Measurements from ENCODE around the gene TNFRSF4. TPM values are rescaled to one million over a fixed set of nuclear protein-coding genes. Genes with fewer than 3 reads are reported as not detected.
"Not testable (repeated sequence)": the region's sequence is repeated elsewhere in the genome, so short reads cannot be mapped to it uniquely, and the experiment has no call there.

TNFRSF4 gene
- total RNA-seq, 4 donors from 2014 or later = 0.69 to 1.4 TPM; not detected in 2

- DNase-seq (ENCODE audit: low spot score in 2 of 2) = no peak
- intact Hi-C loops (cut with DNase I; ENCODE audit: low total_unique reads) = no loop called here
- TF ChIP-seq CTCF (IDR thresholded peaks at IDR 0.05) = no peak
- TF ChIP-seq POLR2A (IDR thresholded peaks at IDR 0.05) = no peak
- no peak overlapping the region for H3K4me3 ChIP-seq (ENCODE audit: low read depth, poor library complexity, severe bottlenecking)
- 83 to 85% methylated on average over 16 to 17 of the region's 22 CpGs for WGBS, 2 donors
Observed at GRCh38 chr1:1199141-1199960, 14.6 kb downstream of the TNFRSF4 start.

GRCh38 chr1:1198423-1199140 lies 15.4 kb downstream of the TNFRSF4 start:
- no peak for DNase-seq (ENCODE audit: low spot score in 2 of 2)
- intact Hi-C loops (cut with DNase I; ENCODE audit: low total_unique reads) = no loop called here
- H3K4me3 ChIP-seq (ENCODE audit: low read depth, poor library complexity, severe bottlenecking) = no peak overlapping the region
- 73 to 83% methylated on average over 12 to 22 of the region's 23 CpGs for WGBS, 2 donors
- TF ChIP-seq POLR2A (IDR thresholded peaks at IDR 0.05) (no peak), CTCF (IDR thresholded peaks at IDR 0.05) (no peak)

GRCh38 chr1:1197551-1198422 lies 16.2 kb downstream of the TNFRSF4 start:
- no peak for TF ChIP-seq POLR2A (IDR thresholded peaks at IDR 0.05)
- TF ChIP-seq CTCF (IDR thresholded peaks at IDR 0.05) = no peak
- no peak overlapping the region for H3K4me3 ChIP-seq (ENCODE audit: low read depth, poor library complexity, severe bottlenecking)
- no peak for DNase-seq (ENCODE audit: low spot score in 2 of 2)
- intact Hi-C loops (cut with DNase I; ENCODE audit: low total_unique reads) = no loop called here
- 92 to 94% methylated on average over 24 to 32 of the region's 48 CpGs for WGBS, 2 donors

GRCh38 chr1:1197188-1197500 lies 16.8 kb downstream of the TNFRSF4 start:
- intact Hi-C loops (cut with DNase I; ENCODE audit: low total_unique reads) = no loop called here
- TF ChIP-seq POLR2A (IDR thresholded peaks at IDR 0.05) (no peak), CTCF (IDR thresholded peaks at IDR 0.05) (no peak)
- 92 to 97% methylated on average over 8 of the region's 8 CpGs for WGBS, 2 donors
- no peak overlapping the region for H3K4me3 ChIP-seq (ENCODE audit: low read depth, poor library complexity, severe bottlenecking)
- DNase-seq (ENCODE audit: low spot score in 2 of 2) = no peak

- intact Hi-C loops (cut with DNase I; ENCODE audit: low total_unique reads) = no loop called here
- no peak for TF ChIP-seq POLR2A (IDR thresholded peaks at IDR 0.05)
- H3K4me3 ChIP-seq (ENCODE audit: low read depth, poor library complexity, severe bottlenecking) = no peak overlapping the region
- no peak for DNase-seq (ENCODE audit: low spot score in 2 of 2)
- WGBS, 2 donors = 83 to 85% methylated on average over 9 to 13 of the region's 13 CpGs
Observed at GRCh38 chr1:1196431-1197187, 17.3 kb downstream of the TNFRSF4 start.

GRCh38 chr1:1195726-1196125 lies 18.2 kb downstream of the TNFRSF4 start:
- intact Hi-C loops (cut with DNase I; ENCODE audit: low total_unique reads); DNase-seq (ENCODE audit: low spot score in 2 of 2); H3K4me3 ChIP-seq (ENCODE audit: low read depth, poor library complexity, severe bottlenecking): not testable (repeated sequence)
- 96 to 98% methylated on average over 6 of the region's 6 CpGs for WGBS, 2 donors

Data from lower leg skin (tissue), 4 donors.